ENCODE data around the gene KAZN.

KAZN gene

GRCh38 chr1:15146142-15146680, 547.7 kb downstream of the KAZN start:
- DNase-seq (ENCODE audit: low read depth), result no peak
- no peak overlapping the region for H3K4me3 ChIP-seq (ENCODE audit: low read length)
- TF ChIP-seq CTCF (conservative IDR thresholded peaks at IDR 0.05; ENCODE audit: low read depth, low read length), result no peak

DNA sequence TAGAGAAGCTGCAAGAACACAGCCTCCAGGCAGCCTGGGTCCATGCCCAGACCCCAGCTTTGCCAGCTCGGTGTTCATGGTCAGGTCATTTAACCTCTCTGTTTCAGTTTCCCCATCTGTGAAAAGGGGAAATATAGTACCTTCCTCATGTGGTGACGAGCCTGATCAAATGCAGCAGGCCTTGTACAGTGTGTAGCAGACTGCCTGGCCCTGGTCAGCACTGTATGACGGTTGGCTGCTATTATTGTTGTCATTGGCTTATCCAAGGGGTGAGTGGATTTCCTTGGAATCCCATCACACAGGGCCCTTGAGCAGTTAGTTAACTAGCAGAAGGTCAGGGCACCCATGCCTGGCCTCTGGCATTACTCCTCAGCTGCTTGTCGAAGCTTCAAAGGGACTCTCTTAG, 548.5 kb downstream of the KAZN start:
- H3K4me3 ChIP-seq (ENCODE audit: low read length), result no peak overlapping the region
- no peak for TF ChIP-seq CTCF (conservative IDR thresholded peaks at IDR 0.05; ENCODE audit: low read depth, low read length)
- no peak for DNase-seq (ENCODE audit: low read depth)

- no peak overlapping the region for H3K4me3 ChIP-seq (ENCODE audit: low read length)
- no peak for TF ChIP-seq CTCF (conservative IDR thresholded peaks at IDR 0.05; ENCODE audit: low read depth, low read length)
- DNase-seq (ENCODE audit: low read depth), result no peak
Observed at GRCh38 chr1:15148004-15148403, 549.5 kb downstream of the KAZN start.

DNA sequence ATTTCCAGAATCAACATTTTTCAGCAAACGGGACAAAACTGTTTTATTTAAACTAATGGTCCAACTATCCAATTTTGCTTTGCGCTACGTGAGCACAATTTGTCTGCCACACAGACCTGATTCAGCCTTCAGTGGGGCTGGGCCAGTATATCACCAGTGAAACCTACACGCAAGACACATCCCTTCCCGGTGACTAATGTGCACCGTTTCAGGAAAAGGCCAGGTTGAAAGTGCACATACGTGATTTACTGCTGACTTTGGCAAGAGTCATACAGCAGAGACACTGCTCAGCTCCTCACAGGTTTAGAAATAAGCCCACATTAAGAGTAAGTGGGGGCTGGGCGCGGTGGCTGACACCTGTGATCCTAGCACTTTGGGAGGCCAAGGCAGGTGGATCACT, 550.0 kb downstream of the KAZN start:
- TF ChIP-seq CTCF (conservative IDR thresholded peaks at IDR 0.05; ENCODE audit: low read depth, low read length), result no peak
- DNase-seq (ENCODE audit: low read depth), result no peak
- no peak overlapping the region for H3K4me3 ChIP-seq (ENCODE audit: low read length)

DNA sequence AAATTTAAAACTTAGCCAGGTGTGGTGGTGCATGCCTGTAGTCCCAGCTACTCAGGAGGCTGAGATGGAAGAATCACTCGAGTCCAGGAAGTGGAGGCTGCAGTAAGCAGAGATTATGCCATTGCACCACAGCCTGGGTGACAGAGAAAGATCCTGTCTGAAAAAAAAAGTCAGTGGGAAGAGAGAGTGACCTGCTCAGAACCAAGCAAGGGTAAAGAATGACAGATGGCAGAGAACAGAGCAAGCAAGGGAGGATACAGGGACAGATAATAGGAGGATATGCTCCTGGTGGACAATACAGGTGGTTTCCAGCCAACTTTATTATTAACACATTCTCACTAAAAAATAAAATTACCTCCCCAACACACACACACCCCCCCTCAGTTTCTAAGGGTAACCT, 550.5 kb downstream of the KAZN start:
- DNase-seq (ENCODE audit: low read depth), result no peak
- TF ChIP-seq CTCF (conservative IDR thresholded peaks at IDR 0.05; ENCODE audit: low read depth, low read length), result no peak
- H3K4me3 ChIP-seq (ENCODE audit: low read length), result no peak overlapping the region

DNA sequence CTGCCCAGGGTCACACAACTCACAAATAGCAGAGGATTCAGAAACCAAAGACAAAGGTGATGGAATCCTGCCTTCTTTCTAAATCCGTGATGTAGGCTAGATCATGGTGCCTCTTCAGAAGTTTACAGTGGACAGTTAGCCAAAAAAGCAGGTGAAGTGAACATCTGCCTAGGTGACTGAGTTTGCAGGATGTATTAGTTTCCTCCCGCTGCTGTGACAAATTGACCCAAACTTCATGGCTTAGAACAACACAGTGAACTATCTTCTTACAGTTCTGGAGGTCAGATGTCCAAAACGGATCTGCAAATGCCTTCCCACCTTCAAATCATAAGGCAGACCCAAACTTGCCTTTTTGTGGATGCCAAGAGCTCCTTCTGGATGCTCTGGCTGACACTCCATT, 551.9 kb downstream of the KAZN start:
- H3K4me3 ChIP-seq (ENCODE audit: low read length), result no peak overlapping the region
- no peak for TF ChIP-seq CTCF (conservative IDR thresholded peaks at IDR 0.05; ENCODE audit: low read depth, low read length)
- no peak for DNase-seq (ENCODE audit: low read depth)

DNA sequence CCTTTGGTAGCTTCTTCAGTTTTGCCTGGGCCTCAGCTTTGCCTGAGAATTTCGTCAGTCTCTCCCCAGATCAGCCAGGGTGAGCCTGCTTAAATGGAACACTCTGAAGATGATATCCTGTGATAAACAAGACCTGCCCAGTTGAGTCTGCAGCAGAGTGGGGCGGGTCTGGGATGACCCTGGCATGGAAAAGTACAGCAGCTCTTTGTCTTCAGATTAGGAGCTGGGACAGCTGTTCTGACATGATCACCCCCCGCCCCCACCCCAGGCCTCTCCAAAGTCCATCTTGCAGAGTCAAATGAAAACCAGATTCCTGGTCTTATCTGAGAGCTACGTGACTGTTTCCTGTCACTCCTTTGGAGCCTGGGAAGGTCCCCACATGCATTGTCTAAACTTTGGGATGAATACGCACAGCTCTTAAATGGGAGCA, 552.9 kb downstream of the KAZN start:
- DNase-seq (ENCODE audit: low read depth), result no peak
- TF ChIP-seq CTCF (conservative IDR thresholded peaks at IDR 0.05; ENCODE audit: low read depth, low read length), result no peak
- H3K4me3 ChIP-seq (ENCODE audit: low read length), result no peak overlapping the region
